ENCODE results near the gene CENPF. TPM values are rescaled to one million over a fixed set of nuclear protein-coding genes. Genes with fewer than 3 reads are reported as not detected.

CENPF gene
- total and polyA plus RNA-seq, 9 of the 15 experiments (the other 6 are each of a cell fraction or from before 2014, with no cell fraction given): 50.6 to 180 (median 98.3) TPM

GRCh38 chr1:214648801-214649200 is 45.8 kb downstream of the CENPF start:
- WGBS (ENCODE audit: insufficient coverage, low coverage, missing lambda C conversion rate): 68% methylated on average over 3 of the region's 3 CpGs
- H3K4me3 ChIP-seq: no peak overlapping the region
- intact Hi-C loops (cut with micrococcal nuclease): no loop called here
- BruUV-seq (replicated peaks): no TSS peak
- H3K36me3 ChIP-seq (ENCODE audit: control insufficient read depth, insufficient read depth, low read length): peaks cover 89% of the 10 kb centered on the region
- no peaks in the 10 kb centered on the region for H3K9me3 ChIP-seq (replicated peaks; ENCODE audit: control insufficient read depth, insufficient read depth, low read depth, low read length)
- H3K9ac ChIP-seq (ENCODE audit: insufficient read depth in 1 of 2, low read depth in 2 of 2, low read length in 2 of 2): no peak overlapping the region
- DNase-seq (ENCODE audit: extremely low read depth in 1 of 4, low spot score in 3 of 4) (no peak), FAIRE-seq (no peak), ATAC-seq (no peak)
- no peaks in the 10 kb centered on the region for H4K20me1 ChIP-seq (replicated peaks; ENCODE audit: control insufficient read depth, insufficient read depth, low read length)
- POLR2A ChIA-PET: interaction anchor here (1.0 to 3.6 kb wide), 2 partner anchors 11 to 12 kb away, joined by 3 to 12 read pairs; no protein-coding TSS in a partner anchor
- H3K27me3 ChIP-seq (ENCODE audit: control insufficient read depth in 2 of 2, insufficient read depth in 2 of 2, low read length in 2 of 2): no peaks in the 10 kb centered on the region
- no peak overlapping the region for H3K4me2 ChIP-seq (ENCODE audit: insufficient read depth, low read length)
- TF ChIP-seq MEF2D (tag; conservative IDR thresholded peaks at IDR 0.05; ENCODE audit: low read depth) (peak; percentile 59; the same call in 1 of the 2 replicates), IRF9 (tag; IDR thresholded peaks at IDR 0.05) (no peak), MEIS2 (IDR thresholded peaks at IDR 0.05; ENCODE audit: partially characterized antibody) (peak; percentile 32)
- no peak overlapping the region for H2AFZ ChIP-seq (ENCODE audit: low read depth, low read length)
- H3K9me1 ChIP-seq (ENCODE audit: control insufficient read depth, insufficient read depth, low read length): no peaks in the 10 kb centered on the region
- CTCF ChIA-PET (ENCODE audit: low intra/inter-chr PET ratio): no interaction called here
- no peaks in the 10 kb centered on the region for H3K4me1 ChIP-seq (replicated peaks in 1 of 2; ENCODE audit: control insufficient read depth in 2 of 2, insufficient read depth in 2 of 2, low read length in 2 of 2)
- in situ Hi-C loops (cut with MboI): no loop called here
- H3K27ac ChIP-seq (ENCODE audit: extremely low read depth, low read depth, low read length): no peak overlapping the region
- H3K79me2 ChIP-seq (ENCODE audit: control insufficient read depth, insufficient read depth, low read length): no peaks in the 10 kb centered on the region

DNA sequence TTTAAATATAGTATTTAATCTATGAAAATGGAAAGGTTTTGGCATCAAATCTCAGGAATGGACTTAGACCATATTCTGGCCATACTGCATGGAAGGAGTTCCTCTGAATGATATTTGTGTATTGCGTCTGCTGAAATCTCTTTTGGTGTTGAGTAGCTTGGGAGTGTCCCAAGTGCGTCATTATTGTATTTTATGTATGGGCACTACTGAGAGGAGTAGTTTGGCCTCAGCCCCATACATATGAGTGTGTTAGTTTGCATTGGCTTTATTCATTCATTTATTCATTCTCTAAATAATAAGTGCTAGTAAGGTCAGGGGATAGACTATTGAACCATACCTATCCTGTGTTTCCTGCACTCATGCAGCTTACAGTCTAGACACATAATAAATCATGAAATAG is 46.6 kb downstream of the CENPF start:
- in situ Hi-C loops (cut with MboI) (no loop called here), intact Hi-C loops (cut with micrococcal nuclease) (no loop called here)
- FAIRE-seq: no peak
- no peak for ATAC-seq
- Histone ChIP-seq H3K4me1 (replicated peaks in 1 of 2; ENCODE audit: control insufficient read depth in 2 of 2, insufficient read depth in 2 of 2, low read length in 2 of 2) (no peaks in the 10 kb centered on the region), H3K79me2 (ENCODE audit: control insufficient read depth, insufficient read depth, low read length) (no peaks in the 10 kb centered on the region), H3K4me2 (ENCODE audit: insufficient read depth, low read length) (no peak overlapping the region), H3K27ac (ENCODE audit: extremely low read depth, low read depth, low read length) (no peak overlapping the region), H3K4me3 (no peak overlapping the region), H2AFZ (ENCODE audit: low read depth, low read length) (no peak overlapping the region), H3K9me1 (ENCODE audit: control insufficient read depth, insufficient read depth, low read length) (no peaks in the 10 kb centered on the region), H3K9me3 (replicated peaks; ENCODE audit: control insufficient read depth, insufficient read depth, low read depth, low read length) (no peaks in the 10 kb centered on the region), H3K9ac (ENCODE audit: insufficient read depth in 1 of 2, low read depth in 2 of 2, low read length in 2 of 2) (no peak overlapping the region), H4K20me1 (replicated peaks; ENCODE audit: control insufficient read depth, insufficient read depth, low read length) (no peaks in the 10 kb centered on the region), H3K27me3 (ENCODE audit: control insufficient read depth in 2 of 2, insufficient read depth in 2 of 2, low read length in 2 of 2) (no peaks in the 10 kb centered on the region), H3K36me3 (ENCODE audit: control insufficient read depth, insufficient read depth, low read length) (peaks cover 88% of the 10 kb centered on the region)
- ChIA-PET POLR2A (no interaction called here), CTCF (ENCODE audit: low intra/inter-chr PET ratio) (no interaction called here)
- 97% methylated on average over 2 of the region's 2 CpGs for WGBS (ENCODE audit: insufficient coverage, low coverage, missing lambda C conversion rate)
- no peak for DNase-seq (ENCODE audit: extremely low read depth in 1 of 4, low spot score in 3 of 4)
- no TSS peak for BruUV-seq (replicated peaks)
- no peak for TF ChIP-seq MECOM (CRISPR knock-in tag; IDR thresholded peaks at IDR 0.05)
- TF ChIP-seq PHF21A (IDR thresholded peaks at IDR 0.05; ENCODE audit: borderline replicate concordance, low read depth): no peak
- TF ChIP-seq ZNF445 (CRISPR knock-in tag; IDR thresholded peaks at IDR 0.05; ENCODE audit: low read depth): no peak
- no peak for TF ChIP-seq CSDE1 (IDR thresholded peaks at IDR 0.05)
- TF ChIP-seq NR0B1 (IDR thresholded peaks at IDR 0.05; ENCODE audit: partially characterized antibody): no peak
- TF ChIP-seq TCF7L2 (IDR thresholded peaks at IDR 0.05; ENCODE audit: low read depth, low read length): no peak
- TF ChIP-seq FOXA1 (IDR thresholded peaks at IDR 0.05; ENCODE audit: borderline replicate concordance): no peak
